ENCODE results near the gene IL17RC.

Gene IL17RC

DNA sequence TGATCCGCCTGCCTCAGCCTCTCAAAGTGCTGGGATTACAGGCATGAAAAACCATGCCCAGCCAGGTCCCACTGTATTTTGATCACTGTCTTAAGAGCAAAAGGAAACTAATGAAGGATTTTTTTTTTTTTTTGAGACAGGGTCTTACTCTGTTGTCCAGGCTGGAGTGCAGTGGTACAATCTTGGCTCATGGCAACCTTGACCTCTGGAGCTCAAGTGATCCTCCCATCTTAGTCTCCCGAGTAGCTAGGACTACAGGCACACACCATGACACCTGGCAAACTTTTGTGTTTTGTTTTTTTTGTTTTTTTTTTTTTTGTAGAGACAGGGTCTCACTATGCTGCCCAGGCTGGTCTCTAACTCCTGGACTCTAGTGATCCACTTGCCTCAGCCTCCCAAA, 63.4 kb downstream of the IL17RC start:
- Histone ChIP-seq H3K4me1 (ENCODE audit: control insufficient read depth, insufficient read depth, low read length) (no peaks in the 10 kb centered on the region), H3K9ac (ENCODE audit: low read depth, low read length) (no peak overlapping the region), H3K4me3 (ENCODE audit: low read depth, low read length) (no peak overlapping the region), H3K9me3 (ENCODE audit: control insufficient read depth, insufficient read depth, low read length) (no peaks in the 10 kb centered on the region), H3K36me3 (ENCODE audit: control insufficient read depth, insufficient read depth, low read length) (peaks cover 6% of the 10 kb centered on the region), H3K27me3 (ENCODE audit: control insufficient read depth, insufficient read depth, low read length) (no peaks in the 10 kb centered on the region)
